ENCODE data around the gene PIGA. TPM values are rescaled to one million over a fixed set of nuclear protein-coding genes. Genes with fewer than 3 reads are reported as not detected.

The PIGA gene
- total and polyA plus RNA-seq, 3 experiments from 2014 or later = 5.6 to 23.8 (median 21.7) TPM

GRCh38 chrX:15336023-15336413 is 695 bp upstream of the PIGA start:
- Mint-ChIP-seq H3K36me3 (peaks cover 0 to 32% (median 0%) of the 10 kb centered on the region in 3 donors), H3K4me3 (peak overlapping the region; percentile 89 to 95 (median 91)), H3K27ac (peak overlapping the region; percentile 75 to 99 (median 96)), H3K4me1 (peaks cover 10 to 25% (median 15%) of the 10 kb centered on the region in 3 donors), H3K27me3 (peaks cover 11 to 20% of the 10 kb centered on the region in 2 donors), H3K9me3 (no peaks in the 10 kb centered on the region)
- peak overlapping the region; percentile 36 for H3K4me3 ChIP-seq (ENCODE audit: low read length)
- ChIA-PET POLR2A (no interaction called here), CTCF (no interaction called here)
- H3K27ac ChIP-seq (ENCODE audit: low read depth, low read length) = peak overlapping the region; percentile 55
- H3K9me3 ChIP-seq (ENCODE audit: low read length) = no peaks in the 10 kb centered on the region
- peak; percentile 5 to 71 (median 59) for DNase-seq
- no peaks in the 10 kb centered on the region for H3K36me3 ChIP-seq (ENCODE audit: insufficient read depth, low read length)
- peaks cover 14% of the 10 kb centered on the region for H3K4me1 ChIP-seq (ENCODE audit: insufficient read depth, low read length)
- H3K27me3 ChIP-seq (ENCODE audit: insufficient read depth, low read length, poor library complexity, severe bottlenecking) = no peaks in the 10 kb centered on the region

- peaks cover 10 to 25% (median 15%) of the 10 kb centered on the region in 3 donors for H3K4me1 Mint-ChIP-seq
- POLR2A ChIA-PET = interaction anchor here (0.6 kb wide), 1 partner anchor 16 kb away, joined by 7 read pairs; no protein-coding TSS in a partner anchor
- peaks cover 0 to 40% (median 0%) of the 10 kb centered on the region in 3 donors for H3K36me3 Mint-ChIP-seq
Observed at GRCh38 chrX:15334561-15334960, 762 bp downstream of the PIGA start.

GRCh38 chrX:15328821-15329220 is 6.5 kb downstream of the PIGA start:
- Histone ChIP-seq H3K27ac (ENCODE audit: low read depth, low read length) (no peak overlapping the region), H3K36me3 (ENCODE audit: insufficient read depth, low read length) (peaks cover 11% of the 10 kb centered on the region), H3K9me3 (ENCODE audit: low read length) (no peaks in the 10 kb centered on the region), H3K27me3 (ENCODE audit: insufficient read depth, low read length, poor library complexity, severe bottlenecking) (no peaks in the 10 kb centered on the region), H3K4me1 (ENCODE audit: insufficient read depth, low read length) (peaks cover 3% of the 10 kb centered on the region), H3K4me3 (ENCODE audit: low read length) (no peak overlapping the region)
- Mint-ChIP-seq H3K4me3 (no peak overlapping the region), H3K36me3 (peaks cover 0 to 59% (median 0%) of the 10 kb centered on the region in 3 donors), H3K27me3 (no peaks in the 10 kb centered on the region), H3K9me3 (no peaks in the 10 kb centered on the region), H3K4me1 (peaks cover 1 to 17% (median 8%) of the 10 kb centered on the region in 3 donors), H3K27ac (no peak overlapping the region)
- CTCF ChIA-PET = no interaction called here
- no peak for DNase-seq
- POLR2A ChIA-PET = no interaction called here

More at GRCh38 chrX:15334561-15334960, 762 bp downstream of the PIGA start:
- H3K4me3 Mint-ChIP-seq = peak overlapping the region; percentile 89 to 95 (median 91)
- CTCF ChIA-PET = interaction anchor here (0.7 kb wide), 1 partner anchor 1291 kb away, joined by 3 read pairs; no protein-coding TSS in a partner anchor
- no peaks in the 10 kb centered on the region for H3K9me3 Mint-ChIP-seq
- Histone ChIP-seq H3K4me1 (ENCODE audit: insufficient read depth, low read length) (peaks cover 14% of the 10 kb centered on the region), H3K27me3 (ENCODE audit: insufficient read depth, low read length, poor library complexity, severe bottlenecking) (no peaks in the 10 kb centered on the region), H3K4me3 (ENCODE audit: low read length) (peak overlapping the region; percentile 85), H3K36me3 (ENCODE audit: insufficient read depth, low read length) (no peaks in the 10 kb centered on the region), H3K9me3 (ENCODE audit: low read length) (no peaks in the 10 kb centered on the region), H3K27ac (ENCODE audit: low read depth, low read length) (peak overlapping the region; percentile 92)
- DNase-seq = peak in 2 of 5 donors; percentile 31 to 60
- peak overlapping the region; percentile 93 to 99 (median 96) for H3K27ac Mint-ChIP-seq
- peaks cover 7 to 13% of the 10 kb centered on the region in 2 donors for H3K27me3 Mint-ChIP-seq

- no peak overlapping the region for H3K27ac Mint-ChIP-seq
Observed at GRCh38 chrX:15328131-15328530, 7.2 kb downstream of the PIGA start.

GRCh38 chrX:15322472-15322871 is 12.9 kb downstream of the PIGA start:
- peaks cover 11% of the 10 kb centered on the region for H3K36me3 ChIP-seq (ENCODE audit: insufficient read depth, low read length)
- H3K9me3 ChIP-seq (ENCODE audit: low read length) = no peaks in the 10 kb centered on the region
- no peaks in the 10 kb centered on the region for H3K27me3 ChIP-seq (ENCODE audit: insufficient read depth, low read length, poor library complexity, severe bottlenecking)
- peaks cover 0 to 3% of the 10 kb centered on the region in 2 donors for H3K27me3 Mint-ChIP-seq
- H3K4me1 Mint-ChIP-seq = peaks cover 0 to 1% (median 0%) of the 10 kb centered on the region in 3 donors
- H3K4me1 ChIP-seq (ENCODE audit: insufficient read depth, low read length) = no peaks in the 10 kb centered on the region
- no peaks in the 10 kb centered on the region for H3K9me3 Mint-ChIP-seq
- DNase-seq = no peak
- ChIA-PET CTCF (no interaction called here), POLR2A (no interaction called here)
- no peak overlapping the region for H3K27ac ChIP-seq (ENCODE audit: low read depth, low read length)
- H3K4me3 ChIP-seq (ENCODE audit: low read length) = no peak overlapping the region
- H3K36me3 Mint-ChIP-seq = peaks cover 0 to 56% (median 3%) of the 10 kb centered on the region in 3 donors
- H3K27ac Mint-ChIP-seq = no peak overlapping the region
- no peak overlapping the region for H3K4me3 Mint-ChIP-seq

More at GRCh38 chrX:15328131-15328530, 7.2 kb downstream of the PIGA start:
- Histone ChIP-seq H3K4me1 (ENCODE audit: insufficient read depth, low read length) (no peaks in the 10 kb centered on the region), H3K36me3 (ENCODE audit: insufficient read depth, low read length) (peaks cover 11% of the 10 kb centered on the region), H3K27ac (ENCODE audit: low read depth, low read length) (no peak overlapping the region), H3K4me3 (ENCODE audit: low read length) (no peak overlapping the region), H3K27me3 (ENCODE audit: insufficient read depth, low read length, poor library complexity, severe bottlenecking) (no peaks in the 10 kb centered on the region), H3K9me3 (ENCODE audit: low read length) (no peaks in the 10 kb centered on the region)
- ChIA-PET POLR2A (no interaction called here), CTCF (no interaction called here)
- DNase-seq = no peak
- H3K4me3 Mint-ChIP-seq = no peak overlapping the region
- peaks cover 1 to 13% (median 5%) of the 10 kb centered on the region in 3 donors for H3K4me1 Mint-ChIP-seq
- no peaks in the 10 kb centered on the region for H3K9me3 Mint-ChIP-seq
- peaks cover 0 to 63% (median 0%) of the 10 kb centered on the region in 3 donors for H3K36me3 Mint-ChIP-seq
- no peaks in the 10 kb centered on the region for H3K27me3 Mint-ChIP-seq

GRCh38 chrX:15322072-15322471 is 13.3 kb downstream of the PIGA start:
- Mint-ChIP-seq H3K36me3 (peaks cover 0 to 54% (median 3%) of the 10 kb centered on the region in 3 donors), H3K4me3 (no peak overlapping the region), H3K9me3 (no peaks in the 10 kb centered on the region), H3K27ac (no peak overlapping the region), H3K4me1 (no peaks in the 10 kb centered on the region), H3K27me3 (peaks cover 0 to 3% of the 10 kb centered on the region in 2 donors)
- no peak overlapping the region for H3K4me3 ChIP-seq (ENCODE audit: low read length)
- H3K36me3 ChIP-seq (ENCODE audit: insufficient read depth, low read length) = peaks cover 11% of the 10 kb centered on the region
- H3K27me3 ChIP-seq (ENCODE audit: insufficient read depth, low read length, poor library complexity, severe bottlenecking) = no peaks in the 10 kb centered on the region
- CTCF ChIA-PET = no interaction called here
- H3K4me1 ChIP-seq (ENCODE audit: insufficient read depth, low read length) = no peaks in the 10 kb centered on the region
- POLR2A ChIA-PET = no interaction called here
- no peak overlapping the region for H3K27ac ChIP-seq (ENCODE audit: low read depth, low read length)
- no peaks in the 10 kb centered on the region for H3K9me3 ChIP-seq (ENCODE audit: low read length)
- DNase-seq = no peak

- Histone ChIP-seq H3K4me1 (ENCODE audit: insufficient read depth, low read length) (no peaks in the 10 kb centered on the region), H3K27ac (ENCODE audit: low read depth, low read length) (no peak overlapping the region), H3K27me3 (ENCODE audit: insufficient read depth, low read length, poor library complexity, severe bottlenecking) (no peaks in the 10 kb centered on the region), H3K9me3 (ENCODE audit: low read length) (no peaks in the 10 kb centered on the region), H3K4me3 (ENCODE audit: low read length) (no peak overlapping the region), H3K36me3 (ENCODE audit: insufficient read depth, low read length) (peaks cover 11% of the 10 kb centered on the region)
- H3K9me3 Mint-ChIP-seq = no peaks in the 10 kb centered on the region
- no peaks in the 10 kb centered on the region for H3K4me1 Mint-ChIP-seq
- POLR2A ChIA-PET = no interaction called here
- H3K4me3 Mint-ChIP-seq = no peak overlapping the region
- no peak for DNase-seq
- H3K36me3 Mint-ChIP-seq = peaks cover 0 to 54% (median 3%) of the 10 kb centered on the region in 3 donors
- CTCF ChIA-PET = no interaction called here
- H3K27ac Mint-ChIP-seq = peak overlapping the region in 1 of 8 donors; percentile 8
- H3K27me3 Mint-ChIP-seq = peaks cover 0 to 3% of the 10 kb centered on the region in 2 donors
Observed at GRCh38 chrX:15321447-15321846, 13.9 kb downstream of the PIGA start.

GRCh38 chrX:15320297-15320696 is 15.0 kb downstream of the PIGA start:
- H3K4me3 Mint-ChIP-seq = no peak overlapping the region
- ChIA-PET CTCF (no interaction called here), POLR2A (no interaction called here)

More at GRCh38 chrX:15320297-15320696, 15.0 kb downstream of the PIGA start:
- H3K9me3 ChIP-seq (ENCODE audit: low read length) = no peaks in the 10 kb centered on the region
- Mint-ChIP-seq H3K4me1 (no peaks in the 10 kb centered on the region), H3K36me3 (peaks cover 0 to 53% (median 3%) of the 10 kb centered on the region in 3 donors), H3K9me3 (no peaks in the 10 kb centered on the region), H3K27ac (no peak overlapping the region), H3K27me3 (peaks cover 0 to 3% of the 10 kb centered on the region in 2 donors)
- H3K27ac ChIP-seq (ENCODE audit: low read depth, low read length) = no peak overlapping the region
- H3K4me3 ChIP-seq (ENCODE audit: low read length) = no peak overlapping the region
- no peaks in the 10 kb centered on the region for H3K27me3 ChIP-seq (ENCODE audit: insufficient read depth, low read length, poor library complexity, severe bottlenecking)
- no peak for DNase-seq
- no peaks in the 10 kb centered on the region for H3K4me1 ChIP-seq (ENCODE audit: insufficient read depth, low read length)
- H3K36me3 ChIP-seq (ENCODE audit: insufficient read depth, low read length) = peaks cover 11% of the 10 kb centered on the region
